C4-2B (cell line): ENCODE data around the gene DGKE.

ENCODE experiments used
- CTCF ChIP-seq: fragments of 450-650 bp; conservative IDR thresholded peaks from 2 replicates; pipeline ENCODE4 v1.5.1; 2017; ENCODE audit warnings: mild to moderate bottlenecking
- ZFX ChIP-seq: fragments of 450-650 bp; IDR thresholded peaks from 2 replicates; pipeline ENCODE4 v1.6.1; 2017

- TF ChIP-seq CTCF = no peak
- TF ChIP-seq ZFX = no peak
These were observed 23.6 kb upstream of the DGKE start for GRCh38 chr17:56810343-56810742.
